SK-N-SH treated with all-trans-retinoic acid at 6 μM for 48 hours (cell line): Measurements from ENCODE around the gene PTCH1.

Experiments used
- ATAC-seq: fragments of 200-7000 bp; cut with Tn5 transposase; 3 replicates; pipeline ENCODE4 v1.9.1; 2020; ENCODE audit warnings: mild to moderate bottlenecking, moderate library complexity
- ARNTL ChIP-seq: fragments of 450-650 bp; formaldehyde crosslinking; IDR thresholded peaks from 2 replicates; pipeline ENCODE4 v1.5.0; 2020; ENCODE audit warnings: low read depth, mild to moderate bottlenecking, moderate library complexity, borderline replicate concordance
- BACH2 ChIP-seq: fragments of 250-450 bp; sonication (Bioruptor Pico); IDR thresholded peaks from 2 replicates; pipeline ENCODE4 v1.9.0; 2021; ENCODE audit warnings: mild to moderate bottlenecking, borderline replicate concordance
- CSDC2 ChIP-seq: fragments of 250-450 bp; sonication (Bioruptor Pico); IDR thresholded peaks from 2 replicates; pipeline ENCODE4 v1.5.0; 2020; ENCODE audit warnings: mild to moderate bottlenecking, moderate library complexity
- ESRRG ChIP-seq: fragments of 250-450 bp; sonication (Bioruptor Pico); IDR thresholded peaks from 2 replicates; pipeline ENCODE4 v1.6.1; 2021; ENCODE audit warnings: mild to moderate bottlenecking
- GLIS3 ChIP-seq: fragments of 250-450 bp; sonication (Bioruptor Pico); IDR thresholded peaks from 2 replicates; pipeline ENCODE4 v1.5.0; 2020; ENCODE audit warnings: mild to moderate bottlenecking, moderate library complexity
- ISL1 ChIP-seq: fragments of 250-450 bp; sonication (Bioruptor Pico); IDR thresholded peaks from 2 replicates; pipeline ENCODE4 v2.1.2; 2022; ENCODE audit warnings: mild to moderate bottlenecking, moderate library complexity
- OSR1 ChIP-seq: fragments of 250-450 bp; sonication (Bioruptor Pico); IDR thresholded peaks from 2 replicates; pipeline ENCODE4 v1.8.0; 2022; ENCODE audit warnings: moderate library complexity, mild to moderate bottlenecking, inconsistent platforms
- PATZ1 ChIP-seq: fragments of 250-450 bp; sonication (Bioruptor Pico); IDR thresholded peaks from 2 replicates; pipeline ENCODE4 v1.8.0; 2020; ENCODE audit warnings: mild to moderate bottlenecking, moderate library complexity, borderline replicate concordance
- POU6F1 ChIP-seq: fragments of 250-450 bp; sonication (Bioruptor Pico); IDR thresholded peaks from 2 replicates; pipeline ENCODE4 v1.8.0; 2021; ENCODE audit warnings: low read depth, mild to moderate bottlenecking, moderate library complexity, borderline replicate concordance
- RARB ChIP-seq: fragments of 250-450 bp; sonication (Bioruptor Pico); IDR thresholded peaks from 2 replicates; pipeline ENCODE4 v1.8.0; 2021; ENCODE audit warnings: mild to moderate bottlenecking, moderate library complexity
- TCF4 ChIP-seq: fragments of 250-450 bp; sonication (Bioruptor Pico); IDR thresholded peaks from 2 replicates; pipeline ENCODE4 v1.8.0; 2021; ENCODE audit warnings: mild to moderate bottlenecking, moderate library complexity, borderline replicate concordance
- TOX ChIP-seq: fragments of 250-450 bp; sonication (Bioruptor Pico); IDR thresholded peaks from 2 replicates; pipeline ENCODE4 v1.8.0; 2021; ENCODE audit warnings: mild to moderate bottlenecking, moderate library complexity, borderline replicate concordance
- TSHZ2 ChIP-seq: fragments of 250-450 bp; sonication (Bioruptor Pico); IDR thresholded peaks from 2 replicates; pipeline ENCODE4 v1.5.0; 2020; ENCODE audit warnings: mild to moderate bottlenecking, moderate library complexity
- ZC3H10 ChIP-seq: fragments of 250-450 bp; sonication (Bioruptor Pico); IDR thresholded peaks from 2 replicates; pipeline ENCODE4 v1.5.1; 2021; ENCODE audit warnings: mild to moderate bottlenecking, moderate library complexity
- ZFP3 ChIP-seq: fragments of 250-450 bp; sonication (Bioruptor Pico); IDR thresholded peaks from 2 replicates; pipeline ENCODE4 v1.5.0; 2020; ENCODE audit warnings: mild to moderate bottlenecking, moderate library complexity
- ZFP30 ChIP-seq: fragments of 450-650 bp; formaldehyde crosslinking; IDR thresholded peaks from 2 replicates; pipeline ENCODE4 v1.5.0; 2022; ENCODE audit warnings: mild to moderate bottlenecking, moderate library complexity
- ZNF565 ChIP-seq: fragments of 450-650 bp; formaldehyde crosslinking; conservative IDR thresholded peaks from 2 replicates; pipeline ENCODE4 v1.5.0; 2020; ENCODE audit warnings: low read depth, mild to moderate bottlenecking, moderate library complexity
- ZNF70 ChIP-seq: fragments of 450-650 bp; formaldehyde crosslinking; IDR thresholded peaks from 2 replicates; pipeline ENCODE4 v1.5.0; 2020; ENCODE audit warnings: mild to moderate bottlenecking, moderate library complexity
- ZNF8 ChIP-seq: fragments of 450-650 bp; formaldehyde crosslinking; IDR thresholded peaks from 2 replicates; pipeline ENCODE4 v1.5.0; 2020; ENCODE audit warnings: mild to moderate bottlenecking, moderate library complexity
- TF ChIP-seq, protein P1 (sequence below): fragments of 250-450 bp; sonication (Bioruptor Pico); IDR thresholded peaks from 2 replicates; pipeline ENCODE4 v1.5.1; 2021; ENCODE audit warnings: mild to moderate bottlenecking, moderate library complexity

PTCH1 gene

GRCh38 chr9:95447660-95448420 is 68.9 kb downstream of the PTCH1 start:
- TF ChIP-seq TSHZ2 (CRISPR knock-in tag) (no peak), TOX (CRISPR knock-in tag) (no peak), BACH2 (no peak), ISL1 (CRISPR knock-in tag) (no peak), ZFP3 (CRISPR knock-in tag) (no peak), RARB (CRISPR knock-in tag) (no peak), POU6F1 (CRISPR knock-in tag) (no peak), ZNF70 (no peak), GLIS3 (no peak), ZC3H10 (CRISPR knock-in tag) (no peak), OSR1 (CRISPR knock-in tag) (no peak), ARNTL (CRISPR knock-in tag) (no peak), ZNF565 (CRISPR knock-in tag) (no peak), TCF4 (no peak), ESRRG (CRISPR knock-in tag) (no peak), ZFP30 (CRISPR knock-in tag) (no peak)
- TF ChIP-seq, protein P1, sequence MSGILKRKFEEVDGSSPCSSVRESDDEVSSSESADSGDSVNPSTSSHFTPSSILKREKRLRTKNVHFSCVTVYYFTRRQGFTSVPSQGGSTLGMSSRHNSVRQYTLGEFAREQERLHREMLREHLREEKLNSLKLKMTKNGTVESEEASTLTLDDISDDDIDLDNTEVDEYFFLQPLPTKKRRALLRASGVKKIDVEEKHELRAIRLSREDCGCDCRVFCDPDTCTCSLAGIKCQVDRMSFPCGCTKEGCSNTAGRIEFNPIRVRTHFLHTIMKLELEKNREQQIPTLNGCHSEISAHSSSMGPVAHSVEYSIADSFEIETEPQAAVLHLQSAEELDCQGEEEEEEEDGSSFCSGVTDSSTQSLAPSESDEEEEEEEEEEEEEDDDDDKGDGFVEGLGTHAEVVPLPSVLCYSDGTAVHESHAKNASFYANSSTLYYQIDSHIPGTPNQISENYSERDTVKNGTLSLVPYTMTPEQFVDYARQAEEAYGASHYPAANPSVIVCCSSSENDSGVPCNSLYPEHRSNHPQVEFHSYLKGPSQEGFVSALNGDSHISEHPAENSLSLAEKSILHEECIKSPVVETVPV: no peak
- ATAC-seq: no peak

GRCh38 chr9:95446984-95447383 is 69.8 kb downstream of the PTCH1 start:
- TF ChIP-seq ESRRG (CRISPR knock-in tag): no peak
- no peak for TF ChIP-seq ZNF565 (CRISPR knock-in tag)
- TF ChIP-seq ZC3H10 (CRISPR knock-in tag): no peak
- no peak for TF ChIP-seq ARNTL (CRISPR knock-in tag)
- TF ChIP-seq GLIS3: no peak
- TF ChIP-seq ISL1 (CRISPR knock-in tag): no peak
- no peak for TF ChIP-seq CSDC2 (CRISPR knock-in tag)
- TF ChIP-seq RARB (CRISPR knock-in tag): no peak
- TF ChIP-seq TSHZ2 (CRISPR knock-in tag): no peak
- TF ChIP-seq, all 23 proteins: peak for 0
- no peak for ATAC-seq

DNA sequence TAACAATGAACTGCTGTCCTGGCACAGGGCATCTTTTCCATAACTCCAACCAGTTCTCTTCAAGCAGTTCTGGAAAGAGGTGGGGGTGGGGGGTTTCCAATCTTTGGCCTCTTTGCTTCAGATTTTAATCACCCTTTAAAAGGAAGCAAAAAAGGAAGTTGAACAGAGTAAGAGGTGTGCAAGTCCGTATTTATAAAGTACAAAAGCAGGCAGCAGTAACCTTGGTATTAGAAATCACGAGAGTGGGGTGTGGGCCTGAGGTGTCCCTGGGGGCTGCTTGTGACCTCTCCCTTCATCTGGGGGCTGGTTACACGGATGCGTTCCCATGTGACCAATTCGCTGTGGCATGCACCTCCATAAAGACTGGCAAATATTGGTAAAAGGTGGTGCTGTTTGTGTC is 70.5 kb downstream of the PTCH1 start:
- TF ChIP-seq, protein P1: no peak
- TF ChIP-seq PATZ1 (CRISPR knock-in tag) (no peak), BACH2 (no peak), ZFP30 (CRISPR knock-in tag) (no peak), ISL1 (CRISPR knock-in tag) (no peak), ZC3H10 (CRISPR knock-in tag) (no peak), OSR1 (CRISPR knock-in tag) (no peak), TCF4 (no peak), ZNF8 (CRISPR knock-in tag) (no peak)
- ATAC-seq: no peak
